HuH-7 (cell line): ENCODE measurements around the gene EPS8L3.

Experiments
- DNase-seq: peaks from one replicate; pipeline ENCODE4 v3.0.0; 2011; ENCODE audit warnings: low spot score

Gene EPS8L3

GRCh38 chr1:109793089-109793485, 29.4 kb upstream of the EPS8L3 start:
- no peak for DNase-seq

GRCh38 chr1:109792056-109792831, 28.5 kb upstream of the EPS8L3 start:
- DNase-seq: peak; percentile 51

- DNase-seq: no peak
Measured at GRCh38 chr1:109791495-109792043, 27.8 kb upstream of the EPS8L3 start.

GRCh38 chr1:109790735-109791494, 27.2 kb upstream of the EPS8L3 start:
- DNase-seq: peak; percentile 54

GRCh38 chr1:109790329-109790728, 26.6 kb upstream of the EPS8L3 start:
- DNase-seq: no peak

GRCh38 chr1:109789551-109790180, 25.9 kb upstream of the EPS8L3 start:
- DNase-seq: no peak

GRCh38 chr1:109788695-109789521, 25.2 kb upstream of the EPS8L3 start:
- DNase-seq: peak; percentile 78

GRCh38 chr1:109787845-109788601, 24.3 kb upstream of the EPS8L3 start:
- no peak for DNase-seq

GRCh38 chr1:109787211-109787844, 23.6 kb upstream of the EPS8L3 start:
- DNase-seq: no peak

- DNase-seq: no peak
Measured at GRCh38 chr1:109786531-109787021, 22.9 kb upstream of the EPS8L3 start.

- DNase-seq: no peak
Measured at GRCh38 chr1:109786112-109786480, 22.4 kb upstream of the EPS8L3 start.

GRCh38 chr1:109785446-109786111, 21.9 kb upstream of the EPS8L3 start:
- no peak for DNase-seq

GRCh38 chr1:109784551-109785252, 21.0 kb upstream of the EPS8L3 start:
- DNase-seq: no peak

GRCh38 chr1:109783436-109783835, 19.7 kb upstream of the EPS8L3 start:
- no peak for DNase-seq

GRCh38 chr1:109782927-109783326, 19.2 kb upstream of the EPS8L3 start:
- no peak for DNase-seq

- no peak for DNase-seq
Measured at GRCh38 chr1:109782514-109782913, 18.8 kb upstream of the EPS8L3 start.

GRCh38 chr1:109781806-109782205, 18.1 kb upstream of the EPS8L3 start:
- DNase-seq: no peak

GRCh38 chr1:109780982-109781381, 17.3 kb upstream of the EPS8L3 start:
- DNase-seq: no peak

- DNase-seq: no peak
Measured at GRCh38 chr1:109777980-109778625, 14.4 kb upstream of the EPS8L3 start.
